ENCODE data around the gene FGF5. TPM values are rescaled to one million over a fixed set of nuclear protein-coding genes. Genes with fewer than 3 reads are reported as not detected.

Gene FGF5, protein sequence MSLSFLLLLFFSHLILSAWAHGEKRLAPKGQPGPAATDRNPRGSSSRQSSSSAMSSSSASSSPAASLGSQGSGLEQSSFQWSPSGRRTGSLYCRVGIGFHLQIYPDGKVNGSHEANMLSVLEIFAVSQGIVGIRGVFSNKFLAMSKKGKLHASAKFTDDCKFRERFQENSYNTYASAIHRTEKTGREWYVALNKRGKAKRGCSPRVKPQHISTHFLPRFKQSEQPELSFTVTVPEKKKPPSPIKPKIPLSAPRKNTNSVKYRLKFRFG
- total RNA-seq: 21.3 and 31.5 TPM in 2 replicates

GRCh38 chr4:80266253-80266901, at the start of gene FGF5:
FGF5 (plus strand) TSS chr4:80266664; CDS start chr4:80266825, 161 bp downstream.

DNA sequence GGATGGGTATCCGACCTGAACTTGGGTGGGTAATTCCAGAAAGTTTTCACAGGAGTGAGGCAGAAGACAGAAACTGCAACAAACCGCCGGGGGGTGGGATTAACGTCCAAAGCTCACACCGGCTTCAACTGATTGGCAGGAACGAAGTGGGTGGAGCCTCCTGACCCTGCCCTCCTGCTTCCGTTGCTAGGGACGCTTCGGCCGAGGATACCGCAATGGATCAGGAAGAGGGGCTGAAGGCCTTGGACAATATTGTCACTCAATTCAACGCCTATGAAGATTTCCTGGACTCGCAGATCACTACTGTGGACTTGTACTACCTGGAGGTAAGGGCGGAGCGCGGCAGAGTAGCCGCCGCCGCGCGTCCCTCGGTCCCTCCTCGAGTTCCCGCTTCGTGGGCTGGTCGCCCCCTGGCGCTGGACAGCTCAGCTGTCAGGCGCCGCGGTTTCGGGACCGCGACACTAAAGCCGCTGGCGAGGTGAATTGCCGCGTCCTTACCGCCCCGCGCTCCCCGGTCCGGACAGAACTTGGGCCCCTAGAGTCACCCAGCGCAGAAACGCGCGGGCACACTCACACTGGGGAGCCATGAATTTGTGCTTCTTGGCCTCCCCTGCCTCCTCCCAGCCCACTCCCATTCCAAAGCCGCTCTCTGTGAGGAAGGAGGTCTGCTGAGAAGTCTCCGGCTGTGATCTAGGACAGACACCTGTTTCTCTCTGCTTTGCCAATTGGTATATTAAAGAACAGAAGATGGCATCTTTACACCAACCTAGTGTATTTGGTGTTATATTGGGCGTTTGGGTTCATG, 69.3 kb downstream of the FGF5 start, which contains the start of gene CFAP299:
Gene CFAP299 (plus strand): TSS at position 177 of the 805 bp plus-strand sequence.

Other genes with a start within 250 kb of the FGF5 start
- gene ANTXR2, start 193.4 kb upstream of the FGF5 start, total RNA-seq: 142 and 224 TPM in 2 replicates
- 4.9 and 6.8 TPM in 2 replicates for gene PRDM8, start 69.2 kb upstream of the FGF5 start, total RNA-seq
- gene CFAP299, start 69.1 kb downstream of the FGF5 start, total RNA-seq: 2.9 and 3.5 TPM in 2 replicates